ENCODE data around the gene NUMA1.

Gene NUMA1

GRCh38 chr11:71994786-71995185 is 85.6 kb downstream of the NUMA1 start:
- DNase-seq (ENCODE audit: low read depth): no peak
- H3K4me3 ChIP-seq (ENCODE audit: low read length): no peak overlapping the region
- TF ChIP-seq CTCF (conservative IDR thresholded peaks at IDR 0.05; ENCODE audit: low read depth, low read length): no peak

- TF ChIP-seq CTCF (conservative IDR thresholded peaks at IDR 0.05; ENCODE audit: low read depth, low read length): no peak
- no peak for DNase-seq (ENCODE audit: low read depth)
These were observed 88.1 kb downstream of the NUMA1 start for GRCh38 chr11:71992136-71992730.

GRCh38 chr11:71991494-71991893 is 88.8 kb downstream of the NUMA1 start:
- TF ChIP-seq CTCF (conservative IDR thresholded peaks at IDR 0.05; ENCODE audit: low read depth, low read length): no peak
- no peak for DNase-seq (ENCODE audit: low read depth)
- H3K4me3 ChIP-seq (ENCODE audit: low read length): no peak overlapping the region

More at GRCh38 chr11:71992136-71992730, 88.1 kb downstream of the NUMA1 start:
- H3K4me3 ChIP-seq (ENCODE audit: low read length): no peak overlapping the region

GRCh38 chr11:71990701-71991100 is 89.6 kb downstream of the NUMA1 start:
- no peak overlapping the region for H3K4me3 ChIP-seq (ENCODE audit: low read length)
- no peak for TF ChIP-seq CTCF (conservative IDR thresholded peaks at IDR 0.05; ENCODE audit: low read depth, low read length)
- DNase-seq (ENCODE audit: low read depth): no peak

GRCh38 chr11:71988050-71988449 is 92.3 kb downstream of the NUMA1 start:
- no peak for TF ChIP-seq CTCF (conservative IDR thresholded peaks at IDR 0.05; ENCODE audit: low read depth, low read length)
- DNase-seq (ENCODE audit: low read depth): no peak
- no peak overlapping the region for H3K4me3 ChIP-seq (ENCODE audit: low read length)

GRCh38 chr11:71987521-71987920 is 92.8 kb downstream of the NUMA1 start:
- H3K4me3 ChIP-seq (ENCODE audit: low read length): no peak overlapping the region
- DNase-seq (ENCODE audit: low read depth): no peak
- TF ChIP-seq CTCF (conservative IDR thresholded peaks at IDR 0.05; ENCODE audit: low read depth, low read length): no peak

GRCh38 chr11:71986131-71986530 is 94.2 kb downstream of the NUMA1 start:
- DNase-seq (ENCODE audit: low read depth): no peak
- TF ChIP-seq CTCF (conservative IDR thresholded peaks at IDR 0.05; ENCODE audit: low read depth, low read length): no peak
- H3K4me3 ChIP-seq (ENCODE audit: low read length): no peak overlapping the region
